HG02943 (cell line): ENCODE data around the gene BRDT.
"Not testable (repeated sequence)": the region's sequence is repeated elsewhere in the genome, so short reads cannot be mapped to it uniquely, and the experiment has no call there.

ENCODE experiments used
- ATAC-seq: cut with Tn5 transposase; IDR thresholded peaks from one replicate; pipeline ENCODE4 v1.9.1; 2021; ENCODE audit warnings: mild to moderate bottlenecking, low read depth, moderate library complexity; ENCODE audit not compliant: unreplicated experiment

Gene BRDT

DNA sequence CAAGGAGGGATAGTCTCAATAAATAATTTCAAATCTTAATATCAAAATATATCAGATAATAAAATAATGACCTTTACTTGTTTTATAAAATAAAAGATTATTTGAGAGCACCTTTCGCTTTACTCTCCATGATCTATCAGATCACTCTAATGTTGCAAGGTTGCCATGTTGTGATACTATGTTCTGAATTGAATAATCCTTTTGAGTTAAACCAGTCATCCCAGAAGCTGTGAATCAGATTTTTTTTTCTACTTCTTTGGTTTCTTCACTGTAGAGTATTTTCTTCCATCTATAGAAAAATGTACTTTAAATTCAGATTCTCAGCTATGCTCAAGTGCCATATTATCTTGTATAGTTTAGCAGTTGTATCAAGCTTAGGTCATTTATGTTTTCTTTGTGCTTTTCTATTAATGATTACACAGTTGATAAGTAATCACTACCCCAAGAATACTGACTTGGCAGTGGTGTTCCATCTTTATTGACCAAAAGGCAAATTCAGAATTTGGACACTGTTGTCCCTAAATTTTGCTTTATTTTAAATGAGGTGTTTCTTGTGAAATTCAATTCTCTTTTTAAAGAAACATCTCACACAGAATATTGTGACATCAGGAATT is 32.9 kb downstream of the BRDT start:
- ATAC-seq, result no peak

DNA sequence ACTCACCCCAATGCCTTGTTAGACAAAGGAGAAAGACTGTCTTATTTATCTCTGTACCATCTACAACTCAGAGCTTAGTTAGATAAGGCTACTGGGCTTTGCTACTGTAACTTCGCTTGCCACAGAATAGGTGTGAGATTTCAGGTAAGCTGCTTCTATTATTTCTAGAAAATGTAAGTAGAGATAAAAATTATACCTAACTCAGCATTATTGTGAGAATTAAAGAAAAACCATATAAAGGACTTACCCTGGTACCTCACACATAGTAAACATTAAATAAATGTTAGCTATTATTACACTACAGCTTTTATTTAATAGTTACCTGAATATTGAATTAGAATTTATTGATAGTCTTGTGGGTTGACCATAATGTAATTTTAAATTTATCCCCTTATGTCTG is 44.1 kb downstream of the BRDT start:
- no peak for ATAC-seq

DNA sequence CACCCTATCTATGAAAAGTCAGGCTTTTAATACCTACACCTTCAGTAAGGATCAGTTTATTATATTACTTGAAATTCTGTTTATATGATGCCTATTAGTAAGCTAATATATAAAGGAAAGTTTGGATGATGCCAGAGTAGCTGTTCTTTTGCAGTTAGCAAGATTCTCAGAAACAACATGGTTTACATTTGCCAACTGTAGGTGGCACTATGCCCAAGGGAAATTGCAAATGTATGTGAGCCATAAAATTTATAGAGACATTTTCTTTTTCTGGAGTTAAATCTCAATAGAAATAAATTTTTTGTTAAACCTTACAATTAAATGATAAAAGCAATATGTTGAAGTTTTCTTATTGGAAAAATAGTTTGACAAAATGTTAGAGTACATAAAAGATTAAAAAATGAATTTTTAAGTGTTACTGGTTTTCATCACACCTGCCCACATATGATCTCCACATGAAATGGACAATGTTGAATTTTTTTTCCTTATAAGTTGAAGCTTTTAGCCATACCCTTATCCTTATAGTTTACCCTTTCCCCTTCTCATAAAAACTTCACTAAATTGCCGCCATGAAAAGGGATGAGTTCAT is 48.5 kb downstream of the BRDT start:
- ATAC-seq, result no peak

DNA sequence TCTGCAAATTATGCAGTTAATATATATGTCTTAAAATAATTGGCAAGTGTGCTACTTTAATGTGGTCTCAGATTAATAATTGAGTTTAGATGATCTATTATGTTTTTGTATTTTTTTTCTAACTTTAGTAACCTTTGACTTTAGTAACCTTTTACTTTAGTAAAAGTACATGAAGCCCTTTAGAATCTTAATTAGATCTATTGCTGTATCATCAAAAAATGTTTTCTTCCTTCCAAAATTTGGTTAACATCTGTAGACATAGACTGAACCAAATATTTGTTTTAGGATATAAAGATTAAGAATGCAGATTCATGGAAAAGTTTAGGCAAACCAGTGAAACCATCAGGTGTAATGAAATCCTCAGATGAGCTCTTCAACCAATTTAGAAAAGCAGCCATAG is 54.9 kb downstream of the BRDT start:
- ATAC-seq, result no peak

DNA sequence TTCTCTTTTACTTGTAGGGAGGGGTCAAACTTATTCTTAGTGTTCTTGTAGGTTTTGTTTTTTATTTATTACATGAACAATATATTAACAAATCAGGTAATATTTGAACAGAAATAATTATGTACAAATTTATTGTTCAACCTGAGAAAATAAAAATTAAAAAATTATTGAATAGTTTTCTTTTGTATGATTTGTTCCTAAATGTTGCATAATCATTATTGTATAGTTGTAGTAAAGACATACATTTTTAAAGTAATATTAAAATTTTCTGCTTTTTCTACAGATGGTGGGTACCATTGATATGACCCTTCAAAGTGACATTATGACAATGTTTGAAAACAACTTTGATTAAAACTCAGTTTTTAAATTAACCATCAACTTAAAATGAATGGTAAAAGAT is 64.7 kb downstream of the BRDT start:
- ATAC-seq, result no peak

DNA sequence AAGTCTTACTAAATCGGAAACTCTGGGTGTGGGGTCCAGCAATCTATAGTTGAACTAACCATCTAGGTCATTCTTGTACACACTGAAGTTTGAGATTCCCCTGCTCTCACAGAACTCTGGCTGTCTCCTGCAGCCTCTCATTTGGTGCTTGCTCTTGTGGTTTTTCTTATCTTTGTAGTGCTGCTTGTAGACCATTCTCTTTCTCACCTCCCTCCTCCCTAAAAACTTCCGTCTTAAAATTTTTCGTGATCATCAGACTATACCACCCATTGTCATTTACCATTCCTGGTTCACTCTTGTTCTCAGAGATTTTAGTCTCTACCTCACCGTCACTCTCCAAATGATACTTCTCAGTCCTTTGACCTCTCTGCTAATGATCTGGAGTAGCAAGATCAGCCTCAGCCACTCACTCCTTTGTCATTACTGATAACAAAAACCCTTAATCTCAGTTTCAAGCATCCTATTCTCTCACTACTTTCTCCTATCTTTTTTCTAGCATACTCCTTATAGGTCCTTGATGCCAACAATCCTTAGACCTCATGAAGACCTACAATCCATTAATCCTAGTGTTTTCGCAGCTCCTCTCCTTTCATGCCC is 67.6 kb downstream of the BRDT start:
- no peak for ATAC-seq

DNA sequence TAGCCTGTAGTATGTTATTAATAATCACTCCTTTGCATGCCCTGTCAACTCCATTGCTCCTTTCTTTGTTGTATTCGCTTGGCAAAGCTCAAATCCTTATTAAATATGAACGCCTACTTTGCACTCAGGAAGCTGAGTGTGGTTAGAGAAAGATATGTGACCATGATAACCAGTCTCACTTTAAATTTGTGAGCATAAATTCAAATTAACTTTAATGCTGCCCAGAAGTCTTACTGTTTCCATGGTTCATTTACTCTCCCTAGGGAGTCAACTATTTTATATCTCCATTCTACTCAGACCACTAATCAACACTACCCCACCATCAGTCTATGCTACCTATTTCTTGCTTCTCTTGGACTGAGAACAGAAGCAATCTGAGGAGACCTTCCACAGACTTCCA is 68.5 kb downstream of the BRDT start:
- no peak for ATAC-seq

DNA sequence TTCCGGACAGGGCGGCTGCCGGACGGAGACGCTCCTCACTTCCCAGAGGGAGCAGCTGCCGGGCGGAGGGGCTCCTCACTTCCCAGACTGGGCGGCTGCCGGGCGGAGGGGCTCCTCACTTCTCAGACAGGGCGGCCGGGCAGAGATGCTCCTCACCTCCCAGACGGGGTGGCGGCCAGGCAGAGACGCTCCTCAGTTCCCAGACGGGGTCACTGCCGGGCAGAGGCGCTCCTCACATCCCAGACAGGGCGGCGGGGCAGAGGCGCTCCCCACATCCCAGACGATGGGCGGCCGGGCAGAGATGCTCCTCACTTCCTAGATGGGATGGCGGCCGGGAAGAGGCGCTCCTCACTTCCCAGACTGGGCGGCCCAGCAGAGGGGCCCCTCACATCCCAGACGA is 76.8 kb downstream of the BRDT start:
- ATAC-seq, result not testable (repeated sequence)

DNA sequence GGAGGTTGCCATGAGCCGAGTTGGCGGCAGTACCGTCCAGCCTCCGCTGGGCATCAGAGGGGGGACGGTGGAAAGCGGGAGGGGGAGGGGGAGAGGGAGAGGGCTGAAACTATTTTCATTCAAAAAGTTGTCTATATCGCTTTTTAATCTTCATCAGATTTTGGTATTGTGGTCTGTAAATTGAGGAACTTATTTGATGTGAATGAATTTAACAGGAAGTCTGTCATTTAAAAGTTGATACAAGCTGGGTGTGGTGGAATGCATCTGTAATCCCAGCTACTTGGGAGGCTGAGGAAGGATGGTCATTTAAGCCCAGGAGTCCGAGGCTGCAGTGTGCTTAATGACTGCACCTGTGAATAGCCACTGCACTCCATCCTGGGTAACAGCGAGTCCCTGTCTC is 77.6 kb downstream of the BRDT start:
- no peak for ATAC-seq

DNA sequence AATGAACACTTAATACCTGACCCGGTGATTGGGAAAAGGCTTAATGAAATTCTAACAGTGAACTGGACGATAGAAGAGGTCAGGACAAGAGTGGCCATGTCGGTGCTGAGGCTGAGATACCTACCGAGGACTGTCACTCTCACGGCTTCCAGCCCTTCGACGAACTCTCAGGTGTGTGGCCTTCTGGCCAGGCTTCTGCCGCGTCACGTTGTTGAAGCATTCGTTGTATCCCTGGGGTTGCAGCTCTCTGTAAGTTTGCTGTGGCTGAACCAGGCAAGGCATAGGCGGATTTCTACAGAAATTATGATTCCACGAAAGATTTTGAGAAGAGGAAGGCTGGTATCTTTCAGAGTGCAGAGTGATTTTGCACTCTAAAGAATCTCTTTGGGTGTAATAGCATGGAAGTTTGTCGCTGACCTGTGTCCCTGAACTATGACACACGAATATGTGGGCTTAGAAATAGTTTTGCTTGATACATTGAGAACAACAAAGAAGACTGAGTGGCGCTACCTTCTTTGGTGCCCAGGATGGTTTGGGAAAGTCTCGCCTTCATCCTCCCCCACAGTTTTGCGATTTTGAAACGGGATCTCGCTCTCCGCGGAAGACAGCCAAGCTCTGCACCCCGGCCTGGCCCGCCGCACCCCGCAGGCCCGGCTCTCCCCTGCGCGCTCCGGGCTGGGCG is 80.2 kb downstream of the BRDT start:
- ATAC-seq, result no peak

DNA sequence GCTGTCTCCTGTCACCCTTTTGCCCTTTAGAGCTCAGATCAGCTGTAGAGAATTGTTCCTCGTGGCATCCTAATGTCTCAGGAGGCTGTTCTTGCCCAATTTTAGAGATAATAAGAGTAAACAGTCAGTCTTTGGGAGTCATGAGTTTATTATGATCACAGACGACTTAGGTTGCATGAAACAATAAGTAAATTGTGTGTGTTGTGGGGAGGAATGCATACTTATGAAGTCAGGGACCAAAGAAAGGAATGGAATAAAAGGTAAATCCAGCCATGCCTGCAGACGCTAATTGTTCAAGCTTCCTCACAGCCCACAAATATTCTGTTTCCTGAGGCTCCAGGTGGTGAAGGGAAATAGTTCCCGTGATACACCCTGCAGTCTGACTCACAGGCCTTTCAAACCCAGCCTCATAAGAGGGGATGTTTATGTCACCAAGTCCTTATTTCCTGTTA is 81.5 kb downstream of the BRDT start:
- ATAC-seq, result no peak

DNA sequence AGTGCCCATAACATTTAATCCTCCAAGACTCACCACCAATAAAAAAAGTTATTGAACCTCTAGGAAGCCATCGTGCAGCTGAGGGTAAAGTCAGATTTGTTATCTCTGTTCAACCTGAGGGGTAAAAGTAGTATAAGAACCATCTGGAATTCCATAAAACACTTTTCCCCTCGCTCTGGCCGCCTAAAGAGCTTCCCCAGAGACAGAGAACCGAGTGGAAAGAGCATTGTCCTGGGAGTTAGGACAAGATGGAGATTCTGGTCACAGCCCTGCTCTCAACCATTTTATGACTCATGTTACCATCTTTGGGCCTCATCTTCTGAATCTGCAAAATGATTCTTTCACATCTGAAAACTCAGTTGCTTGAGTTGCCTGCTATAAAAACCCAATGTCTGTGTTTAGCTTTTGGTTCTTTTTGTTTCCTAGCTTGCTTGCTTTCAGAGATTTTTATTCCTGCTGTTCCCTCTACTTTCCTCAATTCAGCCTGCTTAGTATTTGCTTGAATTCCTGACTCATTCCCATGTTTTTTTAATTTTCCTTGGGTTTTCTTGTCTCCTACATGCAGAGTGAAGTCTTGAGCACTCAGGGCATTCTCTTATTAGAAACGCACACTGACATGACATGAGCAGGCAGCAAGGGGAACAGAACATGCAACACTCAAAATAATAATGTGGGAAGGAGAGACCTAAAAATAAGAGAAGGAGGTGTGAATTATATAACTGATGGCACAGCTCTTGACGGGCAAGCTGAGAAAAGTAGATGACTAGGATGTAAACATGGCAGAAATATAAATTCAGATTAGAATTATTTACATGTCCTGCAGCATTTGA is 82.3 kb downstream of the BRDT start:
- ATAC-seq, result no peak

DNA sequence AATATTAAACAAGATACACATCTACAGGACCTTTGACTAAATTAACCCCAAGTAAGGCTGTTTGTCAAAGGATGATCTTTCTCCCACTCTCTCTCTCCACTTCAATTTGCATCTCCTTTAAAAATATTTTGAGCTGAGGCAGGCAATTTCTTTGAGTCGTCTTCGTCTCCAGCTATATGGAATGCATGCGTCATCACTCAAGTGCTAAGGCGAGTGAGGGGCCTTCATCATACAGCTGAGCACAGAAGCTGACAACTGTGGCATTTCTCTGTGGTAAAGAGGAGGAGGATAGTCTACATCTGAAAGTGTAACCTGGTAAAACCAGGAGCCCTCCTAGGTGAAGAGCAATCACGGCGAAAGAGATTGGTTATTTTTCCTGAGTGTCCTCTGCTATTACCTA is 88.2 kb downstream of the BRDT start:
- no peak for ATAC-seq

DNA sequence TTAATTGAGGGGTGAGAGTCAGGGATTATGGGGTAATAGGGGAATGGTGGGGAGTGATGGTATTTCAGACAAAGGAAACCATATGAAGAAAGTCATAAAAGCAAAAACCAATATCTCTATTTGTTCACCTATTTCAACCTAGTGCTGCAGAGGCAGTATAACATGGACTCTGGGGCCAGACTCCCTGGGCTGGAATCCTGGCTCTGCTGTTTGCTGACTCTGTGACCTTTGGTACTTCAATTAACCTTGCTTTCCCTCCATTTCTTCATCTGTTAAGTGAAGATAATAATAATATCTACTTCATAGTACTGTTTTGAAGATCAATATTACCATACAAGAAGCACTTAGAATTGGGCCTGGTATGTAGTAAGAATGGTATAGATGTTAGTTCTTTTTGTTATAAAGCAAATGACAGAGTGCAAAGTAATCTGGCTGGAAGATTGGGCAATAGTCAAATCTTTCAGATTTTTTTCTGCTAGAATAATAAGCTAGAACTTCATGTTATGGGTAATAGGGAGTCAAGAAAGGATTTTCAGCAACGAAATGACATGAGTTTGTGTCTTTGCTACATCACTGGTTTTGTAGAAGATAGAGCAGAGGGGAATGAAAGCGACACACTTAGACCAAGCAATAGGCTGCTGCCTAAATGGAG is 89.6 kb downstream of the BRDT start:
- no peak for ATAC-seq

DNA sequence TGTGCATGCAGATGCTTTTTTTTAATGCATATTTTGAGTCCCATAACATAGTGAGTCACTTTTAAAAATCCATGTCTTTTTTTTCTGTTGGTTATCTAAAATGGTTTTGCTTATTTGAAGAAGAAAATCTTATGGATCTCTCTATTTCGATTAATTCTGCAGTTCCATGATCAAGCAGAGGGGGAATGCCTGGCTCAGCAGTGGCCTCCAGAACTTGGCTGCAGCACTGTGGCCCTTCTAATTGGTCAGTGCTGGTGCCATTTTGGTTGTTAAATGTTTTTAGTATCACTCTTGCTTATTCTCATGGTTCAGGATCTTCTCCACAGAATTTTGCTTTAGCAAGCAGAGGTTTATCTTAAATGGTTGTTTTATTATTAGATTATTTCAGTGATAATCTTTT is 91.8 kb downstream of the BRDT start:
- no peak for ATAC-seq

DNA sequence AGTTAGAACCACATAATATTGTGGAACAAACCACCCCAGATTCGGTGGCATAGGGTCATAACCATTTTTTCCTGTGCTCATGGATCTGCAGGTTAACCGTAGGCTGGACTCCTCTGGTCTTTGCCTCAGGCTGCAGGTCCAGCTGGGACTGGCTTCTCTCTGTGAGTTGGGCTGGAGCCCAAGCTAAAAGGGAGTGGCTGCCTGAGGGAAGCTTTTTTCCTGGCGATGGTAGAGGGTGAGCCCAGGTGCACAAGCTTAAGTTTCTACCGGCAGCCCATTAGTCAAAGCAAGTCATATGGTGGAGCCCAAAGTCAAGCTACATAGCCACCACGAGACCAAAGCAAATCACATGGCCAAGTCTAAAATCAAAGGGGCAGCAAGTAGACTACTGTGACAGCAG is 94.4 kb downstream of the BRDT start:
- ATAC-seq, result no peak

DNA sequence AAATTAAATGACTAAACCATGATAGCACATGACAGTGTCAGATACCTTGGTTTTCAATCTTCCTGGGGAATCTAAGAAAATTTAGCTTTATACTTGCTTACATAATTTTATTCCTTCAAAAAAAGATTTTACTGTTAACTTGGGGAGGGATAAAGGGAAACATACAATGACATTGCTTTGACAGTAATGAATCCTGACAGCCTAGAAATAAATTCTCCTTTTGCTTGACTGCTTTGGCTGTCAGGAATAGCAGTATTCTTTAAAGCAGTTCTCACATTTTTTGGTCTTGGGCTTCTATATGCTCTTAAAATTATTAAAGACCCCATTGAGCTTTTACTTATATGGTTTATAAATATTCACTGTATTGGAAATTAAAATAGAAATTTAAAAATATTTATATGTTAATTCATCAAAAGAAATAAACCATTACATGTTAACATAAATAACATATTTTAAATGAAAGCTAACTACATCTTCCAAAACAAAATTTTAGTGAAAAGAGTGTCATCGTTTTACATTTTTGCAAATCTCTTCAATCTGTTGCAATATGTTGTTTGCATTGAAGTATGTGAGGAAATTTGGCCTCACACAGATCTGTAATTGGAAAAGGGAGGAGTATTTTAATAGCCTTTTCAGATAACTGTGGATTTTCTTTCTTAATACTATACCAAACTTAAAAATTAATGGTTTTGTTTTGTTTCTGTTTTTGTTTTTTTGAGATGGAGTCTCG is 96.7 kb downstream of the BRDT start:
- ATAC-seq, result no peak

DNA sequence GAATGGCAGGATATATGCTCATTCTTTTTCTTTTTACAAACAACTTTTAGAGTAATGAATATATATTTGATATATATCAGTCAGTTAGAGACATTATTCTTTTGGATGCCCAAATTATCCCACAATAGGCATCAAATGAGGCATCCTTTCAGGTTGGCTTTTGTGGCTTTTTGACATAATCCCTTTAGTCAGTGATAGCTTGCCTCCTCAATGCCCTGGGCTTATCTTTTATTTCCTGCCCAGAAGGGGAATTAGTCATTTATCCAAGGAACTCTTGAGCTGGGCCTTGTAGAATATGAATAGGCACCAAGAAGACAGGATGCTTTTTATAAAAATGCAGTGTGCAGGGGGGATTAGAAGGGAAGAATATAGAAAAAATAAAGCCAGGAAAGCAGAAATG is 102.7 kb downstream of the BRDT start:
- no peak for ATAC-seq
